ENCODE data around the gene TSPAN5.

GRCh38 chr4:98540803-98541202 is 117.6 kb downstream of the TSPAN5 start:
- no peak for TF ChIP-seq CTCF (tag by site-specific recombination; IDR thresholded peaks at IDR 0.05)
- no peak for TF ChIP-seq REST (tag by site-specific recombination; IDR thresholded peaks at IDR 0.05)
- TF ChIP-seq TRIM28 (IDR thresholded peaks at IDR 0.05; ENCODE audit: borderline replicate concordance, low read length): no peak
- no peak for TF ChIP-seq ELK4 (IDR thresholded peaks at IDR 0.05; ENCODE audit: borderline replicate concordance, low read depth, low read length)
- no peak for TF ChIP-seq ZNF785 (tag by site-specific recombination; IDR thresholded peaks at IDR 0.05)
- no peak for TF ChIP-seq PATZ1 (tag by site-specific recombination; IDR thresholded peaks at IDR 0.05)
- TF ChIP-seq BCL11A (tag by site-specific recombination; IDR thresholded peaks at IDR 0.05; ENCODE audit: low read depth): no peak
- TF ChIP-seq ZNF24 (tag by site-specific recombination; IDR thresholded peaks at IDR 0.05): no peak
- TF ChIP-seq KLF10 (tag by site-specific recombination; IDR thresholded peaks at IDR 0.05): no peak
- TF ChIP-seq ZNF10 (tag by site-specific recombination; IDR thresholded peaks at IDR 0.05): no peak

Measured in HEK293 (cell line).